LHCN-M2 (cell line): ENCODE results near the gene TMC2. TPM values are rescaled to one million over a fixed set of nuclear protein-coding genes. Genes with fewer than 3 reads are reported as not detected.

Source experiments
- DNase-seq: peaks from one replicate; pipeline ENCODE4 v3.0.0-alpha.2; 2012; ENCODE audit warnings: low read depth
- total RNA-seq: library from RNA; depleted of rRNA; stranded (reverse); fragments of >200 nt; gene quantifications from 2 replicates; pipeline ENCODE4 v1.2.3, GENCODE V29; 2014

TMC2 gene
- total RNA-seq, 1 experiment from 2014 or later = not detected

DNA sequence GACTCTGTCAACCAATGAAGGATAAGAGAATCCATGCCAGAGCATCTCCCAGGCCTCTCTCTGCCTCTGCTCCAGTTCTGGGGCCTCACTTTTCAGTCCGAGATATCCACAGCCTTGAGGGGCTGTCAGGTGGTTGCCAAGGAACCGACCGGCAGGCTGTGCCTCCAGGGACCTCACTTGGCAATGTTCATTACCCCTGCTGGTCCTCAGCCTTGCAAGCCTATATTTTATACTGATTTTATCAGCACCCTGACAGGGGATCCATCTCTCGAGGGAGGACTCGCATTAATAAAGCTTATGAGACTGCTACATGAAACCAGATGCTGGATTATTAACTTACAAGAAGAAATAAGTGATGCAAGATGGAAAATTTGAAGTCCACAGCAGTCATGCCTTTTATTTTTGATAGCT is 39.9 kb downstream of the TMC2 start:
- no peak for DNase-seq

DNA sequence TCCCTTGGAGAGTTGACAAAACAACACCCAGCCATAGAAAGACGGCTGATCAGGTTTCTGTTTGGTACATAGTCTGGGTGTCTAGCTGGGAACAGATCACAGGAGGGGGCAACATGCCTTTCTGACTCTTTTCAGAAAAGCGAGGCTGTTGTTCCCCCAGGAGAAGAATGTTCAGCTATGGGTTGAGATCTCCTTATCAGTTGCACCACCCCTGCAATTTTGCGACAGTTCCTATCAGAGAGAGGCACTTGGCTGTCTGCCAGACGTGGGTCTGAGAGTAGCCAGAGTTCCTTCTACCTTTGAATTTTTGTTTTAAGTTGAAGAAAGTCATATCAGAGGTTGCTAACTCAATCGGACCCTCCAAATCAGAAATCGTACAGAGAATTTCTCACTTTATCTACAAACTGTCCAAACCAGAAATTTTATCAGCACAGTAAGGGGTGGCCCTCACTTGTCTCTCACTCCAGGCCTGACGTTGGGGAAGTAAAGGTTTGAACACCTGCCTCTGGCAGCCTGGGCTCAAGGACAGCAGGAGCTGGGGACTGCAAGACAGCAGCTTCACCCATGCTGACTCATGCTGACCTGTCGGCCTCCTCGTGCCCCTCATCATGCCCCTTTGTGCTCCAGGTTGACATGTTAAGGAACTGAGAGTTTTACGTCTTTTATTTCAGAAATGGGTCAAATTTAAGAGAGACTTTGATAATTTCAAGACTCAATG is 42.3 kb downstream of the TMC2 start:
- no peak for DNase-seq

- peak; percentile 67 for DNase-seq
These were observed 49.4 kb downstream of the TMC2 start for GRCh38 chr20:2585811-2586210.

DNA sequence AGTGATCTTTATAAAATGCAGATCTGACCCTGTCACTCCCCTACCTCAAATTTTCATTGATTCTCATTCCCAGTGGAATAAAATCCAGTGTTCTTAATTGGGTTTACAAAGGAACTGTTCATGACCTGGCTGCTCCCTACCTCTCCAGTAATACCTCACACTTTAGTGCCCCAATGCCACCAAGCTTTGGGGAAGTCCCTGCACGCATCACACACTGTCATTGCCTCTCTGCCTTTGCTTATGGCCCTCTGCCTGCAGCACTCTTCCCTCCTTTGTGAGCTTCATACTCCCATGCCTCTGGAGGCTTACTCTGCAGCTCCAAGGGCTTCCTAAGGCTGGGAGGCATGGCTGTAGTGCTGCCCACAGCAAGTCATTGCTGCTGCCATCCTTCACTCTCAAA is 57.4 kb downstream of the TMC2 start:
- no peak for DNase-seq

- no peak for DNase-seq
These were observed 58.7 kb downstream of the TMC2 start for GRCh38 chr20:2595076-2595475.

- peak; percentile 26 for DNase-seq
These were observed 60.4 kb downstream of the TMC2 start for GRCh38 chr20:2596673-2597279.

DNA sequence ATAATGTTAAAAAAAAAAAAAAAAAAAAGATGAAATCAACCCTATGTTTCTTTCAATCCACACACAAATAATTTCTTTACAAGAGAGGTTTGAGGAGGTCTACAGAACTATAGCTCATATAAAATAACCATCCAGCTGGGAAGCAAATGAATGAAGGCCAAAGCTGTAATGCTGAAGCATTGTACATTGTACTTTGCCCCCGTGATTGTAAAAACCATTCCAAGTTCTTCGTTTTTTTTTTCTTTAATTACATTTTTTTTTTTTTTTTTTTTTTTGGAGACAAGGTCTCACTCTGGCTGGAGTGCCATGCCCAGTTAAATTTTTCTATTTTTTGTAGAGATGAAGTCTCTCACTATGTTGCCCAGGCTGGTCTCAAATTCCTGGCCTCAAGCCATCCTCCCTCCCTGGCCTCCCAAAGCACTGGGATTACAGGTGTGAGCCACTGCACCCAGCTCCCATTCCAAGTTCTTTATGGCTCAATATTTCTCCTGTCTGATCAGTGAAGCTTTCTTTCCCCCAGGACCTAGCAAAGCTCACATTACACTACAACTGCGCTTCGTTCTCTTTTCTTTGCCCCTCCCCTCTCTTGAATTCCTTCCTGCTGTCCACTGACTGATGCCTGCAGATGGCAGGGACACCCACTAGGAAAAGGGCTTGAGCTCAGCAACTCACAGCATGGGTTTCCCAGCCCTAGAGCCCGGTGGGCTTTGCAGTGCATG is 63.1 kb downstream of the TMC2 start:
- peak; percentile 57 for DNase-seq

GRCh38 chr20:2602046-2602735 is 65.8 kb downstream of the TMC2 start:
- DNase-seq = no peak

DNA sequence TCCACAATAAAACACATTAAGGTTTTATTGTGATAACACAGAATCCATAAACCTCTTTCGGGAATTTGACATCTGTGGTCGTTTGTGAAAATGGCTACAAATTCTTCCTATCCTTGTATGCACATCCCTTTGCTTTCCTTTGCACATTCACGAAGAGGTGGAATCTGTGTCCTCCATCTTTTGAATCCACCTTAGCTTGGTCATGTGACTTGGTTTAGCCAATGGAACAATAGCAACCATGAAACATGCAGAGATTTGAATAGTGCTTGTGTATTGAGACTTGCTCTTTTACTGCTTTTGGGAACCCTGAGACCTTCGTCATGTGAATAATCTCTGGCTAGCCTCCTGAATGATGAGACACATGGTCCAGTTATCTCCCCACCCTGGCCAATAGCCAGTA is 66.4 kb downstream of the TMC2 start:
- DNase-seq = no peak

DNA sequence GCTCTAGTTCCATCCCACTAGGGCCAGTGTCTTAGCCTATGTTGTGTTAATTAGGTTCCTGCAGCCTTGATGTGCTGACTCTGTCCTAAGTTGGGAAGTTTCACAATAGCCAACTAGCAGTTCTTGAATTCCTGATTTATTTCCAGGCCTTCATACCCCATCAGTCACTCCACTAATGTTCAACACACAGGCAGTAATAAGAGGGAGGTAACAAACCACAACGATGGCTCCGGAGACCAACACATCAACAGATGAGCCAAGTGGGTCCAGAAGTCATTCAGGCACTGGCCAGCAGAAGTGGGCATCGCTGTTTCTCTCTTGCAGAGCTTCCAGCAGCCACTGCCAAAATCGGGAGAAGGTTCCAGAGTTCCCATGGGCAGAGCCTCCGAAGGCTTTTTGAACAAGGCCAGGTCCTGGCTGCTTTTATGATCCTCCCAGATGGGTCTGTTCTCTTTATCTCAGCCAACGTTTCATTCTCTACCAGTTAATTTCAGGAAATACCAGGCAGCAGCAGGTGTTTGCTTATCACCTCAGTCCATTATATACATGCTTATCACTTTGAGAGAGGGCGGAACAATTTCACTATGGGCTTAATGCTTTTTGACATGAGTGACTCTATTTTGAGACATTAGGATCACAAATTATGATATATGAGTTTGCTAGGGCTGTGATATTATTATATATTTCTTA is 67.6 kb downstream of the TMC2 start:
- no peak for DNase-seq

DNA sequence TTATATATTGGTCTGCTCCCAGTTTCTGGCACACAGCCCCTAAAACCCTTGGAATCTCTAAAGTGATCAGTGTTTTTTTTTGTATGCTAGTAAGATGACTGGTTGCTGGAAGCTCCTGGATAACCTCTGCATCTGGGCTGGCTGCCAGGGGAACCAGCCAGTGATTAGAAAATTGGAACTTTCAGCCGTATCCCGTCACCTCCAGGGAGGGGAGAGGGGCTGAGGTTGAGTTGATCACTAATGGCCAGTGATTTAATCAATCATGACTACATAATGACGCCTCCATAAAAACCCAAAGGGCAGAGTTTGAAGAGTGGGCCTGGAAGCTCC is 68.1 kb downstream of the TMC2 start:
- no peak for DNase-seq

GRCh38 chr20:2606507-2607006 is 70.2 kb downstream of the TMC2 start:
- no peak for DNase-seq

- no peak for DNase-seq
These were observed 74.0 kb downstream of the TMC2 start for GRCh38 chr20:2610326-2610725.

GRCh38 chr20:2610941-2611720 is 74.8 kb downstream of the TMC2 start:
- peak; percentile 86 for DNase-seq

DNA sequence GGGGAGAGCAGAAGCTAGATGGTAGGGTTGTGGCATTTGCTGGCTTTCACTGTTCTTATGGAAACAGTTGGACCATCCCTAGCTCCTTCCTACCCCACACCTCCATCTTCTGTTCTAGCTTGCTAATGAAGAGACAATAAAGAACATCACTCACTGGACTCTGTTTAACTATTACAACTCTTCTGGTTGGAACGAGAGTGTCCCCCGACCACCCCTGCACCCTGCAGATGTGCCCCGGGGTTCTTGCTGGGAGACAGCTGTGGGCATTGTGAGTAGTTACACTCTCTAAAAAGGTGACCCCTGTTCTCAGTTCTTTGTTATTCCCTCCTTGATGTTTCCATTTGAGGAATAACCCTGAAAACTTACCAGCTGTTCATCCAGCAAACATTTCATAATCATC is 75.7 kb downstream of the TMC2 start:
- peak; percentile 21 for DNase-seq

DNA sequence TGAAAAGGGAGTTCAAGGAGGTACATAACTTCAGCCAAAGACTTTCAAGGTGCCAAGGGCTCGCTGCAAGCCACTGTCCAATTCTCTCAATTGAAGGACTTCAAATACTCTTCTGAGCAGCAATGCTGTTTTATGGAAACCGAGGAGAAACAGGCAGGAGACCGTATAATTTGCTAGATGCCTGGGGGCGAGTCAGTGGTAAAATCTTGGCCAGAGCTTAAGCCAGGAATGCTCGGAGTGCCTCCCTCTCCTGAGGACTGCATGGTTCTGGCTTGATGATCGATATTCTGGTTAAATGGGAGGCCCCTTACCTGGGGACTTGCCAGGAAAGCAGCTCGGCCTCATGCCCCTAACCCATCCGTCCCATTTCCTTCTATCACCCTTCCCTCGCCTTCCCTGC is 80.3 kb downstream of the TMC2 start:
- no peak for DNase-seq

GRCh38 chr20:2617099-2617714 is 80.8 kb downstream of the TMC2 start:
- no peak for DNase-seq

GRCh38 chr20:2618815-2619214 is 82.4 kb downstream of the TMC2 start:
- DNase-seq = no peak

GRCh38 chr20:2619337-2619736 is 83.0 kb downstream of the TMC2 start:
- DNase-seq = no peak

- peak; percentile 80 for DNase-seq
These were observed 83.7 kb downstream of the TMC2 start for GRCh38 chr20:2619961-2620595.
